ENCODE measurements around the gene PLEKHA7. TPM values are rescaled to one million over a fixed set of nuclear protein-coding genes. Genes with fewer than 3 reads are reported as not detected.
"Not testable (repeated sequence)": the region's sequence is repeated elsewhere in the genome, so short reads cannot be mapped to it uniquely, and the experiment has no call there.

PLEKHA7 gene
- total RNA-seq, 1 donor from 2014 or later = 16.2 TPM

DNA sequence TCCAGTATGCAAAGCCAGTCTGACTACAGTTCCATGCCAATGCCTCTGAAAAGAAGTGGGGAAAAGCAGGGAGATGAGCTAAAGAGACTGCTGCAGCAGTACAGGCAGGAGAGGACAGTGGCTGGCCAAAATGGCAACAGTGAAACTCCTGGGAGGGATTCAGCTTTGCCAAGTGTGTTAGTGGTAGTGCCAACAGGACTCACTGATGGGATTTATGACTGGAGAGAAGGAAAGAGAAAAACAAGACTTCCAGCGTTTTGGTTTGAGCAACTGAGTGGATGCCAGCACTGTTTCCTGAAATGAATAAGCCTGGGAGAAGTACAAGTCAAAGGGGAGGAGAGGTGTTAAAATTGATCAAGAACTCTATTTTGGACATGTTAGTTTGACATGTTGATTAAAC, 80.9 kb downstream of the PLEKHA7 start:
- intact Hi-C loops (cut with DNase I) = no loop called here
- ATAC-seq (ENCODE audit: poor library complexity) = no peak
- DNase-seq = no peak

DNA sequence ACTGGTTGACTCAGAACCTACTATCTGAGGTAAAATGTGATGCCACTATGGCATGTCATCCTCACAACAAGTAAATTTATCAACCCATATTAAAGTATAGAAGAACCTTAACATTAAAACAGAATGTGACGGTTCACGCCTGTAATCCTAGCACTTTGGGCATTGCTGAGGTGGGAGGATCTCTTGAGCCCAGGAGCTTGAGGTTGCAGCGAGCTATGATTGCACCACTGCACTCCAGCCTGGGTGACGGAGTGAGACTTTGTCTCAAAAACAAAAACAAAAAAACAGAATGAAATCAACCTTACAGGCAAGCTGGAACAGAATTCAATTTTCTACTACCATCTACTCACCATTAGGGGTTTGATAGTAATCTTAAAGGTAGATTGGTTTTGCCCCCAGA, 86.2 kb downstream of the PLEKHA7 start:
- DNase-seq (no peak), ATAC-seq (ENCODE audit: poor library complexity) (no peak)
- intact Hi-C loops (cut with DNase I) = no loop called here

DNA sequence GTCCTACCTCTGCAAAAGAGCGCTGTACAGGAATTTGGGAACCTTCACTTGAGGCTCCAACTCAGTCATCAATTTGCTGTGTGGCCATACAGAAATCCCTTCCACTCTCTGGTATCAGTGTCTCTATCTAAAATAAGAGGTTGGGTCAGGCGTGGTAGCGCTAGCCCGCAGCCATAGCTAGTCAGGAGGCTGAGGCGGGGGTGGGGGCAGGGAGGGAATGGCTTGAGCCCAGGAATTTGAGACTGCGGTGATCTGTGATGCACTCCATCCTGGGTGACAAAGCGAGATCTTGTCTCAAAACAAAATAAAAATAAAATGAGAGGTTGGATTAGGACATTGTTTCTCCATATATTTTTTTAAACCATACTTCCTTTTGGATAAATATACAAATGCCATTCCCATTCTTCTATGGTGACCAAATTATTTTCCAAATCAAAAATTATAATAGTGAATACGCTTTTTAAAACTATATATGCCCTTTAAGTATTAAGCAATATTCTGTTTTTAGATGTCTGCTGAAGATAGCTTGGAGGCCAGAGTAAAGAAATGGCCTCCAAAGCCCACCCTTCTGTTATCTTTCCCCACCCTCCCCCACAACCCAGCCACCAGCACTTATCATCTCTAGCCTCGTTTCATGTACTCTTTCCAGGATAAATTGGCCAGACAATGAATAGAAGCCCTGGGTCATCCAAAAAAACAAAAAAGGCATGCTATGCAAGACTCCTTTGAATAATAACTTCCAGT, 87.2 kb downstream of the PLEKHA7 start:
- intact Hi-C loops (cut with DNase I) = no loop called here
- no peak for ATAC-seq (ENCODE audit: poor library complexity)

DNA sequence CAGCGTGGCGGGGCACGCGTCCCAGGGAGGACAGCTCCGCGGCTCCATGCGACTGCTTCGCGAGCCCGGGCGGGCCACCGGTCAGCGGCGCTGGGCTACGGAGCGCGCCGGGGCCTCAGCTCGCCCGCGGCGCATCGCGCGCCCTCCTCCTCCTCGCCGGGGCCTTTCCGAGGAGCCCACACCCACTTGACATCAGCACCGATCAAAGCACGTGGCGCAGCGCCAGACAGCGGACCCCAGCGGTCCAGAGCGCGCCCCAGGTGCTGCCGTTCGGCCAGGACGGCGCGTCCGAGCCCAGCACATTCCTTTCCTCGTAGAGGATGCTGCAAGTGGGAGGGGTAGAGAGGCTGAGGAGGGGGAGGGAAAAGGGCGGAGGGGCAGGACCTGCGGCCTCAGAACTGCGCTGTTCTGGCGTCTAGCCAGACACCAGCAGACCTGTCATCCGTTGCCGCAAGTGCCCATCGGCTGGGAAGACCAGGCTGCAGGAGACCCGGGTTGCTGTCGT, 88.6 kb downstream of the PLEKHA7 start:
- ATAC-seq (ENCODE audit: poor library complexity) (peak; percentile 75), DNase-seq (peak; percentile 56)
- intact Hi-C loops (cut with DNase I) = no loop called here

More for the DNA sequence above, 87.2 kb downstream of the PLEKHA7 start:
- no peak for DNase-seq

DNA sequence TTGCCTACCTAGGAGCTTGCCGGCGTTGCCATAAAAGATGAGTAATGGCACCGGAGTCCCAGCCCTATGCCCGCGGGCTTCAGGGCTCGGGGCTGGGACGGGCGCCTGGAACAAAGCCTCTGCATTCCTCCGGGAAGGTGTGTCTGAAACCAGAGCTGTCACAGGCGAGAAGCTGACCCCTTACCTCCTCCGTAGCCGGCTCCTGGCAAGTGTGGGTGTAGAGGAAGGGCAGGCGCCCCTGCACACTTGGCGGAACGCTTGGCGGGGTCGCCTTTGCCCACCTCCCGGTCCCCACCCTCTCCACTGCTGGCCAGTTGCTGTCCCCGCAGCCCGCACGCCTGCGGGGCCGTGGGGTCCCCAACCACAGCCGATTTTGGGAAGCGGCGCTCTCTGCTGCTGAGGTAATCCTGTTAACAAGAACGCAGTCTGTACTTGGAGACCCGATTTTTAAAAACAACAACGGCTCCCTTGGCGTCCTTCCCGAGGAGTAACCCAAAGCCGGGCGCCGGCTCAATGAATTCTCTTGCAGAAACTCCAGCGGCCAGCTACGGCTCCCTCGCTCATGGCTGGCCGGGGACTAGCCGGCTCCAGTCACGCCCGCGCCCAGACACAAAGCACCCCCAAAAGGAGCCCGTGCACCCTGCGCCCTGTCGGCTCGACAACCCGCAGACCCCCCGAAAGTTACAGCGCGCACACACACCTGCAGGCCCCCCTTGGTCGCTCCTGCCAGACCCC, 89.2 kb downstream of the PLEKHA7 start:
- DNase-seq (peak; percentile 69), ATAC-seq (ENCODE audit: poor library complexity) (peak; percentile 66)
- intact Hi-C loops (cut with DNase I) = no loop called here

DNA sequence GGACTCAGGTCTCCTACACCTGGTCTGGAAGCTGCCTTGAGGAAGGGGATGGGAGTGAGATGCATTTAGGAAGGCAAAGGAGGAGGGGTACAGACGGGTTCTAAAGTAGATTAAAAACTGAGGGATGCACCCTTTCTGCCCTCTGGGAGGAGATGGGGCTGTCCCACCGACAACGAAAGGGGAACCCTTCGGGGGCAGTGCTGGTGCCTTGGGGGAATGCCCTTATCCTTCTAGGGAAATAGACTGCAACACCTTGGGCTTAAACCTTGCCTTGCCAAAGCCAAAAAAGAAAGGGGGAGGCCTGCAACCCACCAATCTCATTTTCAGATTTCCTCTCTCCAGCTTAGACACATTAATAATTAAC, 89.8 kb downstream of the PLEKHA7 start:
- intact Hi-C loops (cut with DNase I) = no loop called here
- no peak for DNase-seq
- ATAC-seq (ENCODE audit: poor library complexity) = no peak

DNA sequence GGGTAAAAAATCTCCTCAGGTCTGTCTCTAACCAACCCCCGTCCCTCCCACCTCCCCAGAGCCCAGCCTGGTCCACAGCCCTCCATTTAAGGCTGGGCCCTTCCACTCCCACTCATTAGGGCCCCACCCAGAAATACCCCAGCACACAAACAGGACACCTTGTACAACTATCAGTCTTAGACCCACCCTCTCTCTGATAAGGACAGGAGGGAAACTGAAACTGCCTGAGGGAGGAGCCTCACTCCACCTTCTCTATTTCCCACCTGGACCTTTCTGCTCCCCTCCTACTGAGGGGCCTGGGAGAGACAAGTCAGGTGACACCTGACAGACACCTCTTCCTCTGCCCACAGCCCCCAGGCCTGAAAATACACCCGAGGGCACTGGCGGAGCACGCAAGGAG, 90.2 kb downstream of the PLEKHA7 start:
- no peak for ATAC-seq (ENCODE audit: poor library complexity)

DNA sequence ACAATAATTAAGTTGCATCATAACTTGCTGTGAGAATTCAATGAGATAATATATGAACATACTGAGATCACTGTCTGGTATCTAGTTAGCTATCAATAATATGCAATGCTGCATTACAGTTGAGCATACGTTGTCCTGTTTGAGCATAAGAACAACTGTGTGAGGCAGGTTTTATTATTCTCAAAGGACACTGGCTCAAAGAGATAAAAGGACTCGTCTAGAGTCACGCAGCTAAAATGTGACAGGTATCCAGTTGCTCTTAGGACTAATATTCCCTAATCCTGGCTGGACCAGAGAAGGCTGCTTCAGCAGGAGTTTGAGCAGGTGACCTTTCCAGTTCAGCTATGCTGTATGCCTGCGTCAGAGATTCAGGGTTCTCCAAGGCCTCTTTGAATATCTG, 92.5 kb downstream of the PLEKHA7 start:
- intact Hi-C loops (cut with DNase I) = no loop called here
- ATAC-seq (ENCODE audit: poor library complexity) = no peak

More for the DNA sequence above, 90.2 kb downstream of the PLEKHA7 start:
- intact Hi-C loops (cut with DNase I) = no loop called here
- DNase-seq = no peak

DNA sequence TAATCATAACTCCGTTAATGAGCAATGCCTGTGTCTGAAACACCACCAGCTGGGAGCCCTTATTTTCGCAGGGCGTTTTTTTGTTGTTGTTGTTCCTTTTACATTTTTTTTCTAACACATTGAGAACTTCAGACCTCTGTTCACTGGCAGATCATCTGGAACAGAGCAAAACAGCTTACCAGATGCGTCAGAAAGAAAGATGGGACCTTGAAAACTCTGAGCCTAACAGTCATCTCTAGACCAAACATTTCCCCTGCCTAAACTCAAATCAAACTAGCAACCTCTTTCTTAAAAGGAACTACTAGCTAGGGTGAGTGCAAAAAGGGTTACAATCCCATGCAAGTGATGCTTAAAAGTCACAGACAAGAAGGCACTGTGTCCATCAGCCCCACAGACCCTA, 93.2 kb downstream of the PLEKHA7 start:
- ATAC-seq (ENCODE audit: poor library complexity) = no peak
- intact Hi-C loops (cut with DNase I) = no loop called here
- DNase-seq = no peak

More for the DNA sequence above, 92.5 kb downstream of the PLEKHA7 start:
- no peak for DNase-seq

DNA sequence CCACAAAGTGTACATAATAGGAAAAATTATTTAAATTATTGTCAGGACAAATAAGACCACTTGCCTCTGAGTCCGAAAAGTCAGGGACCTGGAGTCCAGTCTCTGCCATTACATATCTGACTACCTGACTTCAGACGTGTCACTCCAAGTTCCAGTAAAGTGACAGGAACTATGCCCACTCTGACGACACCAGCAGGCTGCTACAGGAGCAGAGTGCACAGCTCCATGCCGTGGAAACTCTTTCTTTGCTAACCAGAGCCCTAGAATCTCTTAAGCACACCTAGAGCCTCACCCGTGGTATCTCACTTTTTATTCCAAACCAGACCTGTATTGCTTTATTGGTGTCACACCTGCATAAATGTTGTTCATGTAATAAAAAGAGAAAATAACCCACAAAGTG, 93.7 kb downstream of the PLEKHA7 start:
- DNase-seq = no peak
- ATAC-seq (ENCODE audit: poor library complexity) = no peak
- intact Hi-C loops (cut with DNase I) = no loop called here

DNA sequence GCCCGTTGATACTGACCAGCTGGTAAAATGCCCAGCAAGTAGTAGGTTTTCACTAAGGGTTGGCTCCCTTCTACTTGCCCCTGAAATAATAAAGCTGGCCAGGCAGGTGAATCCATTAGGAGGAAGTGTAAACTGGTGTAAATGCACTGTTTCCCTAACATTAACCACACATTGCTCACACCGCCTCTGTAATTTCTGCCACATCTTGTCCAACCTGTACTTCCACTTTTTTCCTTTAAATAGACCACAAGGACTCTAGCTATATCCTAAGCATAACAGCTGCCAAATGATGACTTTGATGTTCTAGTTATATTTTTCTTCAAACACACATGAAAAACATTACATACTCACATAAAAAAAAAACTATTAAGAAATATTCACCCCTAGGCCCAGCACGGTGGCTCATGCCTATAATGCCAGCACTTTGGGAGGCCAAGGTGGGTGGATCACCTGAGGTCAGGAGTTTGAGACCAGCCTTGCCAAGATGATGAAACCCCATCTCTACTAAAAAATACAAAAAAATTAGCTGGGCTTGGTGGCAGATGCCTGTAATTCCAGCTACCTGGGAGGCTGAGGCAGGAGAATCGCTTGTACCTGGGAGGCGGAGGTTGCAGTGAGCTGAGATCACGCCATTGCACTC, 95.6 kb downstream of the PLEKHA7 start:
- DNase-seq; intact Hi-C loops (cut with DNase I); ATAC-seq (ENCODE audit: poor library complexity): not testable (repeated sequence)

DNA sequence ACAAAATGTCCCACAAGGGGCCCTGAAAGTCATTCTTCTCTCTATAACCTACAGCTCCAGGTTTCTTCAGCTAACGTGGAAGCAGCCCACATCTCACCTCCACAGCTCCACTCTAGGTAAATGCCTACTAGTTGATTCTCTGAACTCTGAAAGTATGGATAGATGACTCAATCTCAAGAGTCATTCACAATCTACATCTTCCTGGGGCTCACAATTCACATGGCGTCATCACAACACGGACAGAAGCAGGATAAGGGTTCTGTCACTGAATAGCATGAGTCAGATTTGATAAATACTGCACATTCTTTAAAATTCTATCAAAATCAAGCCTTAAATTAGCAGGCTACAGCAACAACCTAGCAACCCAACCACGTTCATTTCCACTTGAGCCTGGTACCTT, 96.3 kb downstream of the PLEKHA7 start:
- no peak for ATAC-seq (ENCODE audit: poor library complexity)
- no peak for DNase-seq
- intact Hi-C loops (cut with DNase I) = no loop called here

DNA sequence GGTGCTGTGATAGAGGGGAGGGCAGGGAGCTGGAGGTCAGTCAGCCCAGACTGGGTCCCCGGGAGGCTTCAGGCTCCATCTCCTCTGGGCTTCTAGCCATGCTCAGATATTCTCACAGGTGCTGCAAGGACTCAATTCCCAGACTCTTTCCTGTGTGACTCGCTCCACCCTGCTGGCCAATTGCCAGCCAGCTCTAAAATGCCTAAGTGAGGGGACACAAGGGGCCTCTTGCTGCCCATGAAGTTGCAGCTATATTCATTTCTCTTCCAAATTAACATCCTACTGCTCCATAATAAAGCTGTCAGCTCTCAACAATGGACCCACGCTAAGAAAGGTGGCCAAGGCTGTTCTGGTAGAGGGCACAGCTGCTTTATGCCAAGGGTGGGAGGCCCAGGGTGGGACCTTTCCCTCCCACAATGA, 101.5 kb downstream of the PLEKHA7 start:
- DNase-seq (no peak), ATAC-seq (ENCODE audit: poor library complexity) (no peak)
- intact Hi-C loops (cut with DNase I) = no loop called here

DNA sequence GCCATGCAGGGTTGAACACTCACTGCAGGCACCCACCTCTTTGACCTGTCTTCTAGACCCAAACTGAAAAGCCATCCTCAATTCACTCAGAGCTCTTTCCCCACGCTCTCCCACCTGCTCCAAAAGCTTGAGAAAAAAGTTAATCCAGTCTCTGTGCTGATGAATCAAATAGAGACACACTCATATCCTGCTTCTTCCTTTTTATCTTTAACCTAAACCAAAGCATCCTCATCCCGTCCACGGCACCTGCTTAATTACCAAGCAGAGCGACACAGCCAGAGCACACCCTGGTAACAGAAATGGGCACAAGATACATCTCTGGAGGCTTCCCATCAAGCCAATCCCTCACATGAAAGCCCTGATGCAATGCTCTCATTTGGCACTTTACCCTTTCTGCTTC, 102.6 kb downstream of the PLEKHA7 start:
- intact Hi-C loops (cut with DNase I) = no loop called here
- ATAC-seq (ENCODE audit: poor library complexity) (no peak), DNase-seq (no peak)

DNA sequence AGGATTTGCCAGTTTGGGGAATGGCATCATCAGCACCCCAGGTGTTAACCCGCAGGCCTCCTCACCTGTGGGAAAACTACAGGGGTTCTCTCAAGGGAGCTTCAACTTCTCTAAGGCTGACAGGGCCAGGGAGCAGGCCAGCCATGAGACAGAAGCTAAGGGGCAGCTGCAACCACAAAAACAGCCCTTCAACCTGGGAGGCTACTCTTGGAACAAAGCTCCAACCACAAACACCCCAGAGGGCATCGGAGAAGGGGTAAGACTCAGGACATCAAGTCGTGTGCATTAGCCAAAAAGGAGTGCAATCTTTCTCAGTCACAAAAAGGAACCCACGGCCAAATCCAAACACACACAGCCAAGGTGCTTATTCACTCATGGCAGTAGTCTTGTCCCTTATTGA, 103.0 kb downstream of the PLEKHA7 start:
- no peak for DNase-seq
- intact Hi-C loops (cut with DNase I) = no loop called here
- ATAC-seq (ENCODE audit: poor library complexity) = no peak

DNA sequence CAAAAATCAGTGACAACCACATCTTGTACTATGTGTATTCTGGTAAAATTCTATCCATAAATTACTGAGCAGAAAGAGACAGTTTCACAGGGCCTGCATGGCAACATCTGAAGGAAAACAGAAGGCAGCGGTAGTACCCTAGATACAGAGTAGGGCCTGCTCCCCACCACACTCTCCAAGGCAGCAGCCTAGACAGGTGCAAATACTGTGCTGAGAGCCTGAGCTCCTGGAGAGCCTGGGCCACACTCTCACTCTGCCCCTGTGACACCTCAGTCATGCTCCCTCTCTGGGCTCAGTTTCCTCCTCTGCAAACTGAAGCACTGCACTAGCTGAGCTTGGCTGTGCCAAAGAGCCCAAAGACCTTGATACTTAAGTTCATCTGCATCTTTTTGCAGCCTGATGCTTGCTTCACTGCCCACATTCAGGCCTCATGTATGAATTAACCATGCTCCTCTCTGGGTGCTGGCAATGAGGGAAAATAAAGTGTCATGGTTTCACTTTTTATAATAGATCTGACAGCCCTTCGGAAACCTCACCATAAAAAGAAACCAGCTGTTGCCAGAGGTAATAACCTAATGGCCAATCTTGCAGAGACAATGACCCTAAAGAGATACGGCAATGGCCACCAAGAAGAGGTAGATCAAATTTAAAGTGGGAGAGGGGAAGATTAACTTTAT, 104.7 kb downstream of the PLEKHA7 start:
- intact Hi-C loops (cut with DNase I) = no loop called here
- DNase-seq = no peak
- no peak for ATAC-seq (ENCODE audit: poor library complexity)

DNA sequence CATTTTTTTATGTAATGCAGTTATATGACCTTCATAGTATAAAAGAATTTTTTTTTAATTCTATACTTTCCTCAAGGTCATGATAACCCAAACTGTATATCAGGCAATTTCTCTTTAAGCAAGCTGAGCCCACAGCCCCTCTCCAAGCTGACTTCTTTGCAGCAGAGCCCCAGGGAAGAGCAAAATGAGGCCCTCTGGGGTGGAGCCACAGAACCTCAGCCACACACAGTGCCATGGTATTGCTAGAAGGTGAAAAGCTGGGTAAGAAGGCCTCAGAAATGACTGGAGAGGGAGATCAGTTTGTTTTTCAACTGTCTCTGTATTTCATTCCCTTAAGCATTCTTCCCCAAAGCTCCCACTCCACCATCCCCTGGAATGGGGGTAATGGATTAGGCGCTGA, 108.8 kb downstream of the PLEKHA7 start:
- intact Hi-C loops (cut with DNase I) = no loop called here
- DNase-seq (no peak), ATAC-seq (ENCODE audit: poor library complexity) (peak; percentile 34)

DNA sequence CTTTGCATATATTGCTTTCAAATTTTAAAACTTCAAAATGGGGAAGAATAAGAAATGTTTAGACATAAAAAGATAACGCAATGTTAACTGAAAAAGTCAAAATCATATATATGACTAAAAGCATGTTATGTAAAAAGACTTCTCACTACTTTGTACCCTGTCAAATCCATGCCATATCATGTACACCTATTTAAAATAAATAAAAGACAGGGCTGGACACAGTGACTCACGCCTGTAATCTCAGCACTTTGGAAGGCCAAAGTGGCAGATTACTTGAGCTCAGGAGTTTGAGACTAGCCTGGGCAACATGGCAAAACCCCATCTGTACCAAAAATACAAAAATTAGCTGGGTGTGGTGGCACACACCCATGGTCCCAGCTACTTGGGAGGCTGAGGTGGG, 109.5 kb downstream of the PLEKHA7 start:
- intact Hi-C loops (cut with DNase I); ATAC-seq (ENCODE audit: poor library complexity); DNase-seq: not testable (repeated sequence)

DNA sequence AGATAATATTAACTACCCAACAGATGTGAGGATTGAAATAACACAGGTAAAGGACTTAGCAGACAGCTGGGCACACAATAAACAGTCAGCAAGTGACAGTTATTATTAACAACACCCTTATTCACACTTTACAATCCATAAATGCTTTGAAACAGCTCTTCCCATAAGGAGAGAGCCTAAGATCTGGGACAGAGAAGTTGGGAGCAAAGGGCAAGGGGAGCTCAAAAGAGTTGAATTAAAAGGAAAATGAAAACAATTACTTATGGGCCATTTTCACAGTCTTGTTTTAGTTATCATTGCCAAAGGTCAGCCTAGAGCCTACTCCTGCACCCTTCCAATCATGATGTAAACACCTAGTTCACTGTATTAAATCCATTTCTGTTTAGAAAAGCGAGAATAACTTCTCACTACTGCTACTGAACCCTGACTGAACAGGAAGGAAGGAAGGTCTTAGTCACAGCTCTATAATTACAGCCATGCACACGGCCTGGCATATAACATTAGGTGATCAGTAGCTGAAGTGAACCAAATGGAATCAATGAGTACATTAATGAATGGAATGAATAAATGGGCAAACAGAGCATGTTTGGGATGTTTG, 111.3 kb downstream of the PLEKHA7 start:
- no peak for ATAC-seq (ENCODE audit: poor library complexity)
- no peak for DNase-seq
- intact Hi-C loops (cut with DNase I) = no loop called here

All from Right ventricle myocardium superior (tissue), 1 donor.